Left cardiac atrium (tissue), 4 donors: ENCODE measurements around the gene CELSR1. TPM values are rescaled to one million over a fixed set of nuclear protein-coding genes. Genes with fewer than 3 reads are reported as not detected.
"Not testable (repeated sequence)": the region's sequence is repeated elsewhere in the genome, so short reads cannot be mapped to it uniquely, and the experiment has no call there.

Experiments used
- ATAC-seq, 2 donors: fragments of 200-7000 bp; cut with Tn5 transposase; one replicate each; pipeline ENCODE4 v1.9.1; 2020; ENCODE audit warnings: mild to moderate bottlenecking in 2 of 2, moderate library complexity in 2 of 2
- DNase-seq: peaks from one replicate; pipeline ENCODE4 v3.0.0-alpha.2; 2020
- intact Hi-C, 2 donors: fragments of 100-400 bp; cut with DNase I; formaldehyde crosslinking; loops; one replicate each; pipeline versions ENCODE4 v1.14.1 to v1.15.1; 2022 to 2023
- total RNA-seq, 2 donors: library from RNA; stranded (reverse); fragmentation: NEBNext Ultra II Directional; extraction: Animal tissue kit (Norgen Biotek cat#: 25700); gene quantifications; one replicate each; pipeline ENCODE4 v1.2.1, GENCODE V29; 2021
- donor health status: DM: no; HTN: yes; CAD: no.
- donor health status: DM: no; HTN: yes; CAD: no; lungs with severe emphysema.
- donor health status: DM: yes; HTN: yes; CAD: no.
- donor health status: Dilated cardiomyopathy.

The CELSR1 gene
- total RNA-seq, 2 donors from 2014 or later = 6.5 to 8.1 TPM

DNA sequence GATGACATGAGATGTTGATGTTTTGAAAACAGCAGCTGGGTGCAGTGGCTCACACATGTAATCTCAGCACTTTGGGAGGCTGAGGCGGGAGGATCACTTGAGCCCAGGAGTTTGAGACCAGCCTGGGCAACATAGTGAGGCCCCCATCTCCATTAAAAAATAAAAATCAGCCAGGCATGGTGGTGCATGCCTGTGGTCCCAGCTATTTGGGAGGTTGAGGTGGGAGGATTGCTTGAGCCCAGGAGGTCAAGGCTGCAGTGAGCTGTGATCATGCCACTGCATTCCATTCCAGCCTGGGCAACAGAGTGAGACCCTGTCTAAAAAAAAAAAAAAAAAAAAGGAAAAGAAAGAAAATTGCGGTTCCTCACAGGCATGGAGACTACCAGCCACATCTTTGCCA, 224.6 kb downstream of the CELSR1 start:
- intact Hi-C loops = loop anchor here (5.0 to 10.0 kb wide), 2 partner anchors 318 to 321 kb away; no protein-coding TSS in a partner anchor
- DNase-seq, ATAC-seq: not testable (repeated sequence)

DNA sequence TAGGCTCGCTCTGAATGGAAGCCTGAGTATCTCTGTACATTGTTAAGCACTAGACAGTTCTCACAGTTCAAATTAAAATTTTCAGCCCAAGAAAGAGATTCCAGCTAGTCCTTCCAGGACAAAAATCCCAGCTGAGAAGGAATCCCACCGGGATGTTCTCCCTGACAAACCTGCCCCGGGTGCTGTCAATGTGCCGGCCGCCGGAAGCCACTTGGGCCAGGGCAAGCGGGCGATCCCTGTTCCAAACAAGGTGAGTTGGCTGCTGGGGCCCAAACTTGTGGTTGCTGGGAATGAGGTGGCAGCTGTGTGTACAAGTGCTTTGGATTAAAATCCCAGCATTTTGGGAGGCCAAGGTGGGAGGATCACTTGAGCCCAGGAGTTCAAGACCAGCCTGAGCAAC, 225.4 kb downstream of the CELSR1 start:
- no peak for ATAC-seq
- intact Hi-C loops = loop anchor here (5.0 to 10.0 kb wide), 2 partner anchors 317 to 320 kb away; no protein-coding TSS in a partner anchor
- no peak for DNase-seq

Other genes starting within 250 kb of the CELSR1 start
- under 1 TPM; 0.24 to 0.94 TPM for gene GTSE1, start 240.8 kb downstream of the CELSR1 start, total RNA-seq
- 10 to 100 TPM; 27.5 to 41.9 TPM for gene TRMU, start 201.9 kb downstream of the CELSR1 start, total RNA-seq
- 10 to 100 TPM; 58.5 to 95.4 TPM for gene GRAMD4, start 82.8 kb upstream of the CELSR1 start, total RNA-seq
- 10 to 100 TPM; 47.5 to 70.0 TPM for gene CERK, start 200.6 kb upstream of the CELSR1 start, total RNA-seq
- 10 to 100 TPM; 15.8 to 17.4 TPM for gene TBC1D22A, start 225.0 kb upstream of the CELSR1 start, total RNA-seq